Naive thymus-derived CD4-positive, alpha-beta T cell (primary cell): ENCODE data around the gene TIE1. TPM values are rescaled to one million over a fixed set of nuclear protein-coding genes. Genes with fewer than 3 reads are reported as not detected.

Experiments used
- ATAC-seq: fragments of 150-1000 bp; cut with Tn5 transposase; 2 replicates; pipeline ENCODE4 v1.10.0; 2021; ENCODE audit warnings: mild to moderate bottlenecking, moderate library complexity
- CTCF ChIA-PET: fragments of 350-600 bp; sonication (Branson Sonifier 250); formaldehyde crosslinking; loops from one replicate; lab custom pipeline; 2021; ENCODE audit warnings: antibody characterized with exemption; lab: Charles Lee
- POLR2A ChIA-PET: fragments of 350-600 bp; sonication (Branson Sonifier 250); formaldehyde crosslinking; loops from one replicate; lab custom pipeline; 2021; ENCODE audit warnings: antibody characterized with exemption, inconsistent platforms; lab: Charles Lee
- DNase-seq, 9 donors: peaks; one replicate each; pipeline versions ENCODE4 v3.0.0 to v3.0.0-alpha.2; 2020 to 2022; ENCODE audit warnings: mixed read lengths in 1 of 9
- H3K27ac ChIP-seq: one replicate; pipeline ENCODE4 v1.7.0; 2013; ENCODE audit warnings: mild to moderate bottlenecking, low read depth, low read length, moderate library complexity
- H3K27me3 ChIP-seq, 2 donors: one replicate each; pipeline ENCODE4 v1.7.0; 2013; ENCODE audit warnings: low read length in 2 of 2, mild to moderate bottlenecking in 2 of 2, moderate library complexity in 2 of 2; ENCODE audit not compliant: control insufficient read depth in 2 of 2, insufficient read depth in 2 of 2
- H3K36me3 ChIP-seq, 3 experiments: 1 replicate in 2 of 3; 2 replicates in 1 of 3; pipeline ENCODE4 v1.7.0; 2013; ENCODE audit warnings: low read length in 3 of 3, mild to moderate bottlenecking in 3 of 3, moderate library complexity in 1 of 3; ENCODE audit not compliant: insufficient read depth in 3 of 3, control insufficient read depth in 2 of 3
- H3K4me1 ChIP-seq, 2 donors: one replicate each; pipeline ENCODE4 v1.7.0; 2013; ENCODE audit warnings: low read length in 2 of 2, mild to moderate bottlenecking in 2 of 2, moderate library complexity in 1 of 2; ENCODE audit not compliant: control insufficient read depth in 2 of 2, insufficient read depth in 2 of 2
- H3K4me3 ChIP-seq: 2 replicates; pipeline ENCODE4 v1.7.0; 2013; ENCODE audit warnings: mild to moderate bottlenecking, low read length
- H3K9me3 ChIP-seq, 3 experiments: 1 replicate in 2 of 3; 2 replicates in 1 of 3; pipeline ENCODE4 v1.7.0; 2013; ENCODE audit warnings: low read length in 3 of 3; ENCODE audit not compliant: control insufficient read depth in 2 of 3
- H3K27ac Mint-ChIP-seq, 9 donors: one replicate each; pipeline ENCODE4 v1.8.0; 2020 to 2022; ENCODE audit warnings: mixed read lengths in 9 of 9, mild to moderate bottlenecking in 8 of 9, moderate library complexity in 5 of 9, inconsistent platforms in 2 of 9
- H3K27me3 Mint-ChIP-seq, 5 donors: one replicate each; pipeline ENCODE4 v1.8.0; 2021 to 2022; ENCODE audit warnings: mixed read lengths in 5 of 5, mild to moderate bottlenecking in 1 of 5
- H3K36me3 Mint-ChIP-seq, 5 donors: one replicate each; pipeline ENCODE4 v1.8.0; 2020 to 2022; ENCODE audit warnings: mixed read lengths in 5 of 5, mild to moderate bottlenecking in 3 of 5, inconsistent platforms in 1 of 5
- H3K4me1 Mint-ChIP-seq, 7 donors: one replicate each; pipeline ENCODE4 v1.8.0; 2020 to 2022; ENCODE audit warnings: mixed read lengths in 7 of 7, mild to moderate bottlenecking in 3 of 7, inconsistent platforms in 1 of 7
- H3K4me3 Mint-ChIP-seq, 10 donors: one replicate each; pipeline ENCODE4 v1.8.0; 2020 to 2022; ENCODE audit warnings: mild to moderate bottlenecking in 10 of 10, mixed read lengths in 10 of 10, moderate library complexity in 6 of 10, inconsistent platforms in 2 of 10
- H3K9me3 Mint-ChIP-seq, 11 donors: one replicate each; pipeline ENCODE4 v1.8.0; 2020 to 2022; ENCODE audit warnings: mixed read lengths in 11 of 11, mild to moderate bottlenecking in 4 of 11, inconsistent platforms in 1 of 11, moderate library complexity in 1 of 11
- intact Hi-C, 2 donors: fragments of 100-400 bp; cut with micrococcal nuclease; formaldehyde crosslinking; loops; one replicate each; pipeline ENCODE4 v1.15.1; 2023
- polyA plus RNA-seq, 2 donors: library from polyadenylated mRNA; unstranded; fragments of 300-500 nt; fragmentation: Illumina TruSeq; gene quantifications; one replicate each; pipeline ENCODE4 v1.2.3, GENCODE V29; 2021
- total RNA-seq, 6 experiments: library from RNA in 5 of 6; stranded (reverse) in 5 of 6; gene quantifications; 1 replicate in 5 of 6; 2 replicates in 1 of 6; pipeline ENCODE4 v1.2.3 and lab custom pipeline; 2021 to 2026

The TIE1 gene
- total and polyA plus RNA-seq, 7 experiments from 2014 or later: 0.19 to 1.9 TPM; not detected in 5

- Mint-ChIP-seq H3K36me3 (peaks cover 0 to 11% (median 5%) of the 10 kb centered on the region in 5 donors), H3K4me3 (peak overlapping the region in 1 of 10 donors; percentile 32), H3K27me3 (peaks cover 5 to 22% (median 13%) of the 10 kb centered on the region in 5 donors), H3K9me3 (peaks cover 1 to 13% (median 4%) of the 10 kb centered on the region in 11 donors), H3K27ac (peak overlapping the region in 3 of 9 donors; percentile 87 to 99 (median 91)), H3K4me1 (peaks cover 14 to 42% (median 30%) of the 10 kb centered on the region in 7 donors)
- Histone ChIP-seq H3K27ac (no peak overlapping the region), H3K4me3 (no peak overlapping the region), H3K4me1 (peaks cover 9 to 17% of the 10 kb centered on the region in 2 donors), H3K27me3 (no peaks in the 10 kb centered on the region), H3K9me3 (no peaks in the 10 kb centered on the region), H3K36me3 (no peaks in the 10 kb centered on the region)
- ATAC-seq (no peak), DNase-seq (no peak)
- ChIA-PET CTCF (no interaction called here), POLR2A (no interaction called here)
- intact Hi-C loops: no loop called here
Measured at GRCh38 chr1:43273708-43274107, 27.1 kb upstream of the TIE1 start.

GRCh38 chr1:43274125-43274803, 26.5 kb upstream of the TIE1 start:
- no peaks in the 10 kb centered on the region for H3K36me3 ChIP-seq
- ChIA-PET CTCF (no interaction called here), POLR2A (no interaction called here)
- Mint-ChIP-seq H3K4me1 (peaks cover 14 to 42% (median 30%) of the 10 kb centered on the region in 7 donors), H3K9me3 (peaks cover 1 to 13% (median 4%) of the 10 kb centered on the region in 11 donors), H3K27me3 (peaks cover 4 to 21% (median 12%) of the 10 kb centered on the region in 5 donors), H3K4me3 (peak overlapping the region in 9 of 10 donors; percentile 70 to 86 (median 79)), H3K36me3 (peaks cover 0 to 11% (median 5%) of the 10 kb centered on the region in 5 donors), H3K27ac (peak overlapping the region; percentile 71 to 99 (median 91))
- H3K27me3 ChIP-seq: no peaks in the 10 kb centered on the region
- peaks cover 9 to 17% of the 10 kb centered on the region in 2 donors for H3K4me1 ChIP-seq
- no peak overlapping the region for H3K27ac ChIP-seq
- intact Hi-C loops: no loop called here
- peak overlapping the region; percentile 14 for H3K4me3 ChIP-seq
- ATAC-seq (peak; percentile 74), DNase-seq (peak in 7 of 9 donors; percentile 21 to 58 (median 43))
- no peaks in the 10 kb centered on the region for H3K9me3 ChIP-seq

GRCh38 chr1:43274804-43275180, 26.0 kb upstream of the TIE1 start:
- peaks cover 0 to 18% (median 9%) of the 10 kb centered on the region in 5 donors for H3K27me3 Mint-ChIP-seq
- Histone ChIP-seq H3K27me3 (no peaks in the 10 kb centered on the region), H3K4me3 (peak overlapping the region; percentile 14), H3K36me3 (no peaks in the 10 kb centered on the region), H3K4me1 (peaks cover 9 to 17% of the 10 kb centered on the region in 2 donors), H3K27ac (no peak overlapping the region), H3K9me3 (no peaks in the 10 kb centered on the region)
- CTCF ChIA-PET: no interaction called here
- peak overlapping the region; percentile 71 to 99 (median 91) for H3K27ac Mint-ChIP-seq
- H3K4me1 Mint-ChIP-seq: peaks cover 14 to 42% (median 30%) of the 10 kb centered on the region in 7 donors
- POLR2A ChIA-PET: interaction anchor here (0.5 kb wide), 1 partner anchor 506 kb away, joined by 3 read pairs; no protein-coding TSS in a partner anchor
- ATAC-seq: no peak
- H3K9me3 Mint-ChIP-seq: peaks cover 1 to 13% (median 4%) of the 10 kb centered on the region in 11 donors
- intact Hi-C loops: no loop called here
- DNase-seq: no peak
- peaks cover 0 to 11% (median 5%) of the 10 kb centered on the region in 5 donors for H3K36me3 Mint-ChIP-seq
- H3K4me3 Mint-ChIP-seq: peak overlapping the region in 9 of 10 donors; percentile 70 to 86 (median 79)

GRCh38 chr1:43275826-43276620, 24.8 kb upstream of the TIE1 start:
- ChIA-PET POLR2A (no interaction called here), CTCF (no interaction called here)
- H3K27me3 ChIP-seq: no peaks in the 10 kb centered on the region
- H3K27ac Mint-ChIP-seq: peak overlapping the region in 3 of 9 donors; percentile 5 to 91 (median 26)
- no peak overlapping the region for H3K27ac ChIP-seq
- H3K9me3 Mint-ChIP-seq: peaks cover 1 to 13% (median 4%) of the 10 kb centered on the region in 11 donors
- ATAC-seq: no peak
- intact Hi-C loops: no loop called here
- H3K4me3 Mint-ChIP-seq: peak overlapping the region in 1 of 10 donors; percentile 86
- peaks cover 11 to 31% (median 20%) of the 10 kb centered on the region in 7 donors for H3K4me1 Mint-ChIP-seq
- H3K4me1 ChIP-seq: peaks cover 9 to 10% of the 10 kb centered on the region in 2 donors
- H3K36me3 Mint-ChIP-seq: peaks cover 0 to 11% (median 5%) of the 10 kb centered on the region in 5 donors
- H3K4me3 ChIP-seq: no peak overlapping the region
- H3K36me3 ChIP-seq: no peaks in the 10 kb centered on the region
- H3K9me3 ChIP-seq: no peaks in the 10 kb centered on the region
- DNase-seq: no peak
- peaks cover 0 to 13% (median 9%) of the 10 kb centered on the region in 5 donors for H3K27me3 Mint-ChIP-seq

- intact Hi-C loops: no loop called here
- DNase-seq (no peak), ATAC-seq (no peak)
- Mint-ChIP-seq H3K4me1 (peaks cover 8 to 25% (median 16%) of the 10 kb centered on the region in 7 donors), H3K27me3 (peaks cover 0 to 9% (median 3%) of the 10 kb centered on the region in 5 donors), H3K9me3 (peaks cover 0 to 13% (median 4%) of the 10 kb centered on the region in 11 donors), H3K27ac (no peak overlapping the region), H3K36me3 (peaks cover 0 to 11% (median 5%) of the 10 kb centered on the region in 5 donors), H3K4me3 (no peak overlapping the region)
- Histone ChIP-seq H3K4me3 (no peak overlapping the region), H3K27ac (no peak overlapping the region), H3K27me3 (no peaks in the 10 kb centered on the region), H3K4me1 (peaks cover 9 to 10% of the 10 kb centered on the region in 2 donors), H3K9me3 (no peaks in the 10 kb centered on the region), H3K36me3 (no peaks in the 10 kb centered on the region)
- POLR2A ChIA-PET: no interaction called here
- CTCF ChIA-PET: no interaction called here
Measured at GRCh38 chr1:43276673-43277072, 24.1 kb upstream of the TIE1 start.

- H3K27me3 ChIP-seq: no peaks in the 10 kb centered on the region
- POLR2A ChIA-PET: interaction anchor here (0.6 kb wide), 1 partner anchor 31 kb away, joined by 3 read pairs; no protein-coding TSS in a partner anchor
- H3K9me3 Mint-ChIP-seq: peaks cover 0 to 13% (median 4%) of the 10 kb centered on the region in 11 donors
Measured at GRCh38 chr1:43277116-43277876, 23.5 kb upstream of the TIE1 start.

More at GRCh38 chr1:43277116-43277876, 23.5 kb upstream of the TIE1 start:
- Mint-ChIP-seq H3K4me1 (peaks cover 8 to 21% (median 15%) of the 10 kb centered on the region in 7 donors), H3K36me3 (peaks cover 0 to 11% (median 5%) of the 10 kb centered on the region in 5 donors), H3K27me3 (peaks cover 0 to 9% (median 2%) of the 10 kb centered on the region in 5 donors), H3K4me3 (no peak overlapping the region), H3K27ac (no peak overlapping the region)
- no peak overlapping the region for H3K4me3 ChIP-seq
- H3K36me3 ChIP-seq: no peaks in the 10 kb centered on the region
- intact Hi-C loops: no loop called here
- ATAC-seq (no peak), DNase-seq (no peak)
- H3K4me1 ChIP-seq: peaks cover 9 to 10% of the 10 kb centered on the region in 2 donors
- CTCF ChIA-PET: no interaction called here
- H3K9me3 ChIP-seq: no peaks in the 10 kb centered on the region
- H3K27ac ChIP-seq: no peak overlapping the region
